GM21367 (cell line): Measurements from ENCODE around the gene METRN.

Experiments used
- ATAC-seq: cut with Tn5 transposase; IDR thresholded peaks from one replicate; pipeline ENCODE4 v1.9.1; 2021; ENCODE audit not compliant: unreplicated experiment

The METRN gene

DNA sequence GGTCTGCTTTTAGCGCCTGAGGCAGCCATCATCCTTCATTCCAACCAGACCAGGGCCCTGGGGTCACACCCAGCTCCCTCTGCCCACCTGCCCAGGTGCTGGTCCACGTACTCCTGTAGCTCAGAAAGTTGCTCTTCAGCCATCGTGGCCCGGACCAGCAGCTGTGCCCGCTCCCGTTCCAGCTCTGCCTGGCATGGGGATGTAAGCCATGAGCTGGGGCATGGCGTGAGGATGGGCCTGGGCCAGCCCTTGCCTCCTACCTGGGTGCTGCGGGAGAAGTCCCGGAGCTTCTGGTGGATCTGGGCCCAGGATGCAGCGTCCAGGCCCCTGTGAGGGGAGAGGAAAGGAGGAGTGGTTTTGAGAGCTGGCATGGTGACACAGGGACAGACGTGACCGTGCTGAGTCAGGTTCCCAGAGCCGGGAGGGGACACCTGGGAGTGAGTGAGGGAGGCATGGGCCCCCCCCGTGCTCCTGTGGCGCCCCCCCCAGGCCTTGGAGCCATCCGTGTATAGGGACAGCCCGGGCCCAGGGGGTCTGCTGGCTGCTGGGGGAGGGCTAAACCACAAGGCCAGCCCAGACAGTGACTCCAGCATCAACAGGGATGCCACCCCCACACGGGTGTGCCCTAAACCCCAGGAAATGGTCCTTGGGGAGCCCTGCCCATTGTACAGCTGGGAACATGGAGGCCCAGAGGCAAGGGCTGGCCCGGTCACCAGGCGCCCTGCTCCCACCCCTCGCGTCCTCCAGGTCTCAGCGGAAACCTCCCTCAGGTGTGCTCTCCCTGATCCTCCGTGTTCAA is 8.1 kb downstream of the METRN start:
- no peak for ATAC-seq

- ATAC-seq = no peak
Observed at GRCh38 chr16:723695-724094, 8.8 kb downstream of the METRN start.

DNA sequence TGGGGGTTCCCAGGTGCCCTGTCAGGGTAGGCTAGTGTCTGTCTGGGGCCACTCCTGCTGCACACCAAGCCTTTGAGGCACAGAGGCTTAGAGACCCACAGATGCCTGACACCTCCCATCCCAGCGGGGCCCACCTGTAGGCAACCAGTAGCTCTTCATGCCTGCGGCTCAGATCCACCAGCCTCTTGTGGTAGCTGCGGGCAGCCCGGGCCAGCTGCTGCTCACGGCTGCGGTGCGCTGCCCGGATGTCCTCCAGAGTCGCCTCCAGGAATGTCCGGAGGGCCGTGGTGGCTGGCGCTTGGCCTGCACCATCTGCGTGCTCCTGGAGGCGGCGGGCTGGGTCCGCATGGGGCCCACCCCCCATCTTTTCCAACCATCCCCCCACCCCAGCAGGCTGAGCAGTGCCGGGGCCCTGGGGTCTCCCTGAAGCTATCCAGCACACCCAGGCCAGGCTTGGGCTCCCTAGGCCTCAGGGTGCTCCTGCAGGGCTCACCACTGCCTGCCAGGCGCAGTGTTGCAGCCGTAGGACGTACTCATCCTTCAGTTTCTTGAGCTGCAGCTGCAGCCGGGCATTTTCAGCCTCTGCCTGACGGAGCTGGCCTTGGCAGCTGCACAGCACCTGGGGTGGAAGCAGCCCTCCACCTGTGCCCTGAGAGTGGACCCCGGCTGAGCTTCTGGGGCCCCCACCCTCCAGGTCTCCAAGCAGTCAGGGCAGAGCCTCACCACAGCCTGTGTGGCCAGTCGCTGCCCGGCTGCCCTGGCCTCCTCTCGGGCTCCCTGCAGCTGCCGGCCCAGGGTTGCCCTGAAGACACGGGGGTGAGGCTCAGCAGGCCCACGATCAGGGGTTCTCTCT is 9.5 kb downstream of the METRN start:
- no peak for ATAC-seq

GRCh38 chr16:725041-725376 is 10.1 kb downstream of the METRN start:
- no peak for ATAC-seq

- ATAC-seq = no peak
Observed at GRCh38 chr16:725463-726187, 10.7 kb downstream of the METRN start.

GRCh38 chr16:726188-726437 is 11.2 kb downstream of the METRN start:
- ATAC-seq = no peak

- no peak for ATAC-seq
Observed at GRCh38 chr16:726438-727290, 11.7 kb downstream of the METRN start, which contains the start of the genes CCDC78 and HAGHL. Gene CCDC78, minus strand, starts transcription at chr16:726443. Its CDS starts 76 bp downstream, at chr16:726367. Gene HAGHL, plus strand, starts transcription at chr16:727106. Its CDS starts 404 bp downstream, at chr16:727510.

DNA sequence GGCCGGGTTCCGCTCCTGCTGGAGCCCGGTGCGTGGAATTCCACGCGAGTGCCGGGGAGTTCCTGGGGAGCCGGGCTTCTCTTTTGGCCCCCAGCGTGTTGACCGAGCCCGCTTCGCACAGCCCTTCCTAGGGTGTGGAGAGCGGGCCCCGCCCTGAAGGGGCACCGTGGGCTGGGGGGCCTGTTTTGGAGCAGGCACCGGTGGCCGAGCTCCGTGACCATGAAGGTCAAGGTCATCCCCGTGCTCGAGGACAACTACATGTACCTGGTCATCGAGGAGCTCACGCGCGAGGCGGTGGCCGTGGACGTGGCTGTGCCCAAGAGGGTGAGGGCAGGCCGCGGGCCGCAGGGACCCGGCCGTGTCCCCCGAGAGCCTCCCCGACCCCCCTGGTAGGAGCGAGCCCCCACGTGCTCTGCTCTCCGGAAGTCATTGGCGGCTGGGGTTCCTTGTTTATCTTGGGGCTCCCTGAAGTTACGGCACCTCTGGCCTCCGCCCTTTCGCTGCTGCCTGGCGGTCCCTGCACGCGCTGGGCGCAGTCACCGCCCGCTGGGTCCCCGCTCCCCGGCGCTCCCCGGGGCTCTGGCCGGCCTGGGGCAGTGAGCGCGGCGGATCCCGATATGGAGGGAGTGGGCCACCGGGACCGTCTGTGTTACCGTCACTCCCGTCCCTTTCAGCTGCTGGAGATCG is 12.5 kb downstream of the METRN start:
- ATAC-seq = no peak

DNA sequence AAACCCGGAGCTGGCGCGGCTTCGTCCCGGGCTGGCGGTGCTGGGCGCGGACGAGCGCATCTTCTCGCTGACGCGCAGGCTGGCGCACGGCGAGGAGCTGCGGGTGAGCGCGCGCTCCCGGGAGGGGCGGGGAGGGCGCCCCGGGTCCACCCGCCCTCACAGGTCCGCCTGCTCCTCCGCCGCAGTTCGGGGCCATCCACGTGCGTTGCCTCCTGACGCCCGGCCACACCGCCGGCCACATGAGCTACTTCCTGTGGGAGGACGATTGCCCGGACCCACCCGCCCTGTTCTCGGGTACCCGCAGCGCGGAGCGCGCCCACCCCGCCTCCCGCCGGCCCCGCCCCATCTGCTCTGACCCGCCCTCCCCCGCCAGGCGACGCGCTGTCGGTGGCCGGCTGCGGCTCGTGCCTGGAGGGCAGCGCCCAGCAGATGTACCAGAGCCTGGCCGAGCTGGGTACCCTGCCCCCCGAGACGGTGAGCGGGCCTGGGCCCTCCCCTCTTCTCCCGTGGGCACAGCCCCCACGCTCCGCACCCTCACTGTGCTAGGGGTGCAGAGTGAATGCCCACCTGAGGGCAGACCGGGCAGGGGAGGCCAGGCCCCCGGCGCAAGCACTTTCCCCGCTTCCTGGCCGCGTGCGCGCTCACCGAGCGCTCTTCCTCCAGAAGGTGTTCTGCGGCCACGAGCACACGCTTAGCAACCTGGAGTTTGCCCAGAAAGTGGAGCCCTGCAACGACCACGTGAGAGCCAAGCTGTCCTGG is 13.4 kb downstream of the METRN start:
- no peak for ATAC-seq

- ATAC-seq = no peak
Observed at GRCh38 chr16:728890-729744, 14.2 kb downstream of the METRN start.

GRCh38 chr16:729768-730665 is 15.1 kb downstream of the METRN start:
- no peak for ATAC-seq

- ATAC-seq = no peak
Observed at GRCh38 chr16:730666-731509, 16.0 kb downstream of the METRN start.

- ATAC-seq = no peak
Observed at GRCh38 chr16:732332-732731, 17.4 kb downstream of the METRN start.

DNA sequence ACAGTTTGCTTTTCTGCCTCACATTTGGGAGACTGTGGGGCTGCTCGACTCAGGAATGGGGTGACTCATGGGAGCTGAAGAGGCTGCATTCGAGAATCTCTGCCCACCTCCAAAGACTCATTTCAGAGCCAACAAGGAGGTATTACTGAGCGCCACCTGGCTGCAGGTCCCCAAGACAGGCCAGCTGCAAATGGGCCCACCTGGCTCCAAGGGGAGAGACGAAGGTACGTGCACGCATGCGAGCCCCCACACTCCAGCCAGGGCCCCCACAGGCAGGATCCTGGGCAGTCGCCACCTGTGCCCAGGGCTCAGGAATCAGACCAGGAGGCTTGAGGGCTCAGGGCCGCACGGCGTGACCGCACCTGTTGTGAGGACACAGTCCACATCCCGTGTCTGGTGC is 18.0 kb downstream of the METRN start:
- no peak for ATAC-seq

DNA sequence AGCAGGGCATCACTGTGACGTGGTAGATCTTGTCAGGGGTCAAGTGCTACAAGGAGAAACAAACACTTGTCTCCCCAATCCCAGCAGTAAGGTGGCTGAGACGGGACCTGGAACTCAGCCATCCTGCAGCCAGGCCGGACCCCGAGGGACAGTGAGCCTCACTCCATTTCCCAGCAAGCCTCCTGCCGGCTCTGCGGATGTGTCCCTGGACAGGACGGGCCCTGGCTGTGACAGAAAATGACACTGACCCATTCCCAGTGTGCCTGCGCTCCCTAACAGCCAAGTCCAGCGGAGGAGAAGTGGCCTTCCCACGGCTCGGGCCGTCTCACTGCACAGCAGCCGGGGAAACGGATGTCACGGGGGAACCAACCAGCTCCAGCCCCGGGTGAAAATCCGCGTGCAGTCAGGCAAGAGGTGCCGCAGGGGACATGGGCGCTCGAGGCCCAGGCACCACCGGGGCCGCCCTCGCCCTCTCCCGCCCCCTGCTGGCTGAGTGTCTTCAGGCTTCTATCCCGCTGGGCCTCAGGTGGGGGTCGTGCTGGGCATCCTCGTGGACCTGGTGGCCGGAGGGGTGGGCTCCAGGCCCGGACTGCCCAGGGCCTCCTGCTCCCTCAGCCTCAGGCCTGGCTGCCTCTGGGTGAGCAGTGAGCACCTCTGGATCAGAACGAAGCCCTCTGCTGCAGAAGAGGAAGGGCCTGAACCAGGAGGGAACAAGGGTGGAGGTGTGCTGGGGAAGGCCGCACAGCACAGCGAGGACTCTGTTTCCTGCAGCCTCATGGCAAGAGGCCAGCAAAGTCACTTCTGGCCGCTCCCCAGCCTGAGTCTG is 18.7 kb downstream of the METRN start:
- no peak for ATAC-seq
